Fibroblast of skin of left biceps (primary cell): Measurements from ENCODE around the gene IL15.

Source experiments
- DNase-seq, 2 experiments: peaks; one replicate each; pipeline ENCODE4 v3.0.0-alpha.2; 2013; ENCODE audit warnings: low read depth in 2 of 2

IL15 gene

GRCh38 chr4:141771889-141772830, 135.8 kb downstream of the IL15 start:
- DNase-seq: no peak

- no peak for DNase-seq
These were observed 136.5 kb downstream of the IL15 start for GRCh38 chr4:141772838-141773237.

GRCh38 chr4:141782205-141782604, 145.8 kb downstream of the IL15 start:
- DNase-seq: no peak
